Astrocyte (in vitro differentiated cells and primary cell): ENCODE data around the gene TLN1. TPM values are rescaled to one million over a fixed set of nuclear protein-coding genes. Genes with fewer than 3 reads are reported as not detected.

Experiments
- DNase-seq: peaks from one replicate; pipeline ENCODE4 v3.0.0-alpha.2; 2010; ENCODE audit warnings: low read depth
- FAIRE-seq: peaks from 2 replicates; lab custom pipeline; 2011; peaks lifted over from hg19 to GRCh38; lab: Jason Lieb, UNC
- H2AFZ ChIP-seq: 2 replicates; pipeline ENCODE4 v1.6.0; 2012; ENCODE audit warnings: low read depth, low read length, inconsistent platforms
- H3K27ac ChIP-seq: 2 replicates; pipeline ENCODE4 v1.5.1; 2011; ENCODE audit warnings: low read depth, low read length, inconsistent platforms
- H3K27me3 ChIP-seq: 2 replicates; pipeline ENCODE4 v1.6.0; 2011; ENCODE audit warnings: low read length, inconsistent platforms; ENCODE audit not compliant: insufficient read depth
- H3K36me3 ChIP-seq: 2 replicates; pipeline ENCODE4 v1.5.1; 2011; ENCODE audit warnings: low read length, inconsistent platforms; ENCODE audit not compliant: insufficient read depth
- H3K4me1 ChIP-seq: 2 replicates; pipeline ENCODE4 v1.5.1; 2011; ENCODE audit warnings: low read length, inconsistent platforms; ENCODE audit not compliant: insufficient read depth
- H3K4me2 ChIP-seq: 2 replicates; pipeline ENCODE4 v1.6.0; 2012; ENCODE audit warnings: low read length, inconsistent platforms
- H3K4me3 ChIP-seq: 2 replicates; pipeline ENCODE4 v1.5.1; 2011; ENCODE audit warnings: low read depth, mild to moderate bottlenecking, low read length, inconsistent platforms; ENCODE audit not compliant: insufficient read depth
- H3K79me2 ChIP-seq: 2 replicates; pipeline ENCODE4 v1.6.0; 2012; ENCODE audit warnings: mild to moderate bottlenecking, low read length, inconsistent platforms; ENCODE audit not compliant: insufficient read depth
- H3K9ac ChIP-seq: 2 replicates; pipeline ENCODE4 v1.6.0; 2012; ENCODE audit warnings: mild to moderate bottlenecking, low read length, inconsistent platforms
- H3K9me3 ChIP-seq: 2 replicates; pipeline ENCODE4 v1.5.1; 2012; ENCODE audit warnings: low read depth, mild to moderate bottlenecking, low read length, inconsistent platforms; ENCODE audit not compliant: insufficient read depth
- H4K20me1 ChIP-seq: 2 replicates; pipeline ENCODE4 v1.6.0; 2012; ENCODE audit warnings: low read length, inconsistent platforms; ENCODE audit not compliant: insufficient read depth
- H3K27ac Mint-ChIP-seq: one replicate; pipeline ENCODE4 v1.8.0; 2021; ENCODE audit warnings: mild to moderate bottlenecking, mixed read lengths; ENCODE audit not compliant: unreplicated experiment
- H3K27me3 Mint-ChIP-seq: one replicate; pipeline ENCODE4 v1.8.0; 2021; ENCODE audit warnings: low read depth, mixed read lengths; ENCODE audit not compliant: unreplicated experiment
- H3K36me3 Mint-ChIP-seq: one replicate; pipeline ENCODE4 v1.8.0; 2021; ENCODE audit warnings: low read depth, mixed read lengths; ENCODE audit not compliant: unreplicated experiment
- H3K4me1 Mint-ChIP-seq: one replicate; pipeline ENCODE4 v1.8.0; 2021; ENCODE audit warnings: low read depth, mixed read lengths; ENCODE audit not compliant: unreplicated experiment
- H3K4me3 Mint-ChIP-seq: one replicate; pipeline ENCODE4 v1.8.0; 2021; ENCODE audit warnings: mild to moderate bottlenecking, moderate library complexity, mixed read lengths; ENCODE audit not compliant: unreplicated experiment
- H3K9me3 Mint-ChIP-seq: one replicate; pipeline ENCODE4 v1.8.0; 2021; ENCODE audit warnings: mild to moderate bottlenecking, mixed read lengths; ENCODE audit not compliant: unreplicated experiment
- EZH2 ChIP-seq: IDR thresholded peaks from 2 replicates; pipeline ENCODE4 v1.6.1; 2012; ENCODE audit warnings: mild to moderate bottlenecking, low read length, inconsistent platforms; ENCODE audit not compliant: insufficient read depth
- total RNA-seq: library from RNA; stranded (reverse); gene quantifications from 2 replicates; pipeline ENCODE4 v1.2.1, GENCODE V29; 2021
- TF ChIP-seq, protein P1 (sequence below): IDR thresholded peaks from 2 replicates; pipeline ENCODE4 v1.5.1; 2011; ENCODE audit warnings: low read depth, mild to moderate bottlenecking, inconsistent platforms, low read length, moderate library complexity; ENCODE audit not compliant: insufficient read depth

TLN1 gene
- total RNA-seq, 1 donor from 2014 or later, result 525 TPM

GRCh38 chr9:35725362-35725761 lies 6.6 kb downstream of the TLN1 start:
- Mint-ChIP-seq H3K27ac (no peak overlapping the region), H3K36me3 (peaks cover 33% of the 10 kb centered on the region), H3K4me3 (no peak overlapping the region), H3K9me3 (no peaks in the 10 kb centered on the region), H3K27me3 (no peaks in the 10 kb centered on the region), H3K4me1 (peaks cover 4% of the 10 kb centered on the region)
- Histone ChIP-seq H3K9ac (no peak overlapping the region), H4K20me1 (peaks cover 79% of the 10 kb centered on the region), H3K9me3 (no peaks in the 10 kb centered on the region), H2AFZ (no peak overlapping the region), H3K4me2 (no peak overlapping the region), H3K79me2 (peaks cover 97% of the 10 kb centered on the region), H3K36me3 (peaks cover 53% of the 10 kb centered on the region), H3K4me3 (no peak overlapping the region), H3K4me1 (peaks cover 42% of the 10 kb centered on the region), H3K27me3 (no peaks in the 10 kb centered on the region), H3K27ac (no peak overlapping the region)
- FAIRE-seq, result no peak
- no peak for DNase-seq
- no peak for TF ChIP-seq EZH2
- TF ChIP-seq, protein P1, sequence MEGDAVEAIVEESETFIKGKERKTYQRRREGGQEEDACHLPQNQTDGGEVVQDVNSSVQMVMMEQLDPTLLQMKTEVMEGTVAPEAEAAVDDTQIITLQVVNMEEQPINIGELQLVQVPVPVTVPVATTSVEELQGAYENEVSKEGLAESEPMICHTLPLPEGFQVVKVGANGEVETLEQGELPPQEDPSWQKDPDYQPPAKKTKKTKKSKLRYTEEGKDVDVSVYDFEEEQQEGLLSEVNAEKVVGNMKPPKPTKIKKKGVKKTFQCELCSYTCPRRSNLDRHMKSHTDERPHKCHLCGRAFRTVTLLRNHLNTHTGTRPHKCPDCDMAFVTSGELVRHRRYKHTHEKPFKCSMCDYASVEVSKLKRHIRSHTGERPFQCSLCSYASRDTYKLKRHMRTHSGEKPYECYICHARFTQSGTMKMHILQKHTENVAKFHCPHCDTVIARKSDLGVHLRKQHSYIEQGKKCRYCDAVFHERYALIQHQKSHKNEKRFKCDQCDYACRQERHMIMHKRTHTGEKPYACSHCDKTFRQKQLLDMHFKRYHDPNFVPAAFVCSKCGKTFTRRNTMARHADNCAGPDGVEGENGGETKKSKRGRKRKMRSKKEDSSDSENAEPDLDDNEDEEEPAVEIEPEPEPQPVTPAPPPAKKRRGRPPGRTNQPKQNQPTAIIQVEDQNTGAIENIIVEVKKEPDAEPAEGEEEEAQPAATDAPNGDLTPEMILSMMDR, result no peak

- H3K79me2 ChIP-seq, result peaks cover 96% of the 10 kb centered on the region
- TF ChIP-seq EZH2, result no peak
- TF ChIP-seq, protein P1, result no peak
- H4K20me1 ChIP-seq, result peaks cover 79% of the 10 kb centered on the region
- H3K27me3 ChIP-seq, result no peaks in the 10 kb centered on the region
- FAIRE-seq (no peak), DNase-seq (no peak)
- H3K36me3 ChIP-seq, result peaks cover 67% of the 10 kb centered on the region
- no peaks in the 10 kb centered on the region for H3K9me3 Mint-ChIP-seq
- H3K9ac ChIP-seq, result no peak overlapping the region
- no peak overlapping the region for H3K4me3 ChIP-seq
- H3K9me3 ChIP-seq, result no peaks in the 10 kb centered on the region
- H3K36me3 Mint-ChIP-seq, result peaks cover 41% of the 10 kb centered on the region
- H2AFZ ChIP-seq, result no peak overlapping the region
- no peak overlapping the region for H3K4me2 ChIP-seq
- peaks cover 28% of the 10 kb centered on the region for H3K4me1 ChIP-seq
- peak overlapping the region; percentile 8 for H3K27ac Mint-ChIP-seq
- peaks cover 4% of the 10 kb centered on the region for H3K4me1 Mint-ChIP-seq
- no peaks in the 10 kb centered on the region for H3K27me3 Mint-ChIP-seq
- H3K27ac ChIP-seq, result no peak overlapping the region
- no peak overlapping the region for H3K4me3 Mint-ChIP-seq
Observed at GRCh38 chr9:35723908-35724307, 8.1 kb downstream of the TLN1 start.

GRCh38 chr9:35723426-35723825 lies 8.6 kb downstream of the TLN1 start:
- H3K27ac Mint-ChIP-seq, result peak overlapping the region; percentile 49
- Histone ChIP-seq H3K4me1 (peaks cover 23% of the 10 kb centered on the region), H3K36me3 (peaks cover 71% of the 10 kb centered on the region), H3K4me3 (no peak overlapping the region), H3K79me2 (peaks cover 96% of the 10 kb centered on the region), H2AFZ (no peak overlapping the region), H3K27me3 (no peaks in the 10 kb centered on the region), H3K9ac (no peak overlapping the region), H3K27ac (no peak overlapping the region), H3K4me2 (no peak overlapping the region), H3K9me3 (no peaks in the 10 kb centered on the region), H4K20me1 (peaks cover 81% of the 10 kb centered on the region)
- no peak for FAIRE-seq
- no peak for DNase-seq
- H3K4me1 Mint-ChIP-seq, result peaks cover 4% of the 10 kb centered on the region
- H3K4me3 Mint-ChIP-seq, result no peak overlapping the region
- H3K36me3 Mint-ChIP-seq, result peaks cover 41% of the 10 kb centered on the region
- no peaks in the 10 kb centered on the region for H3K9me3 Mint-ChIP-seq
- no peaks in the 10 kb centered on the region for H3K27me3 Mint-ChIP-seq
- TF ChIP-seq EZH2, result no peak
- TF ChIP-seq, protein P1, result no peak
